ENCODE data around the gene VGLL4.
"Not testable (repeated sequence)": the region's sequence is repeated elsewhere in the genome, so short reads cannot be mapped to it uniquely, and the experiment has no call there.

DNA sequence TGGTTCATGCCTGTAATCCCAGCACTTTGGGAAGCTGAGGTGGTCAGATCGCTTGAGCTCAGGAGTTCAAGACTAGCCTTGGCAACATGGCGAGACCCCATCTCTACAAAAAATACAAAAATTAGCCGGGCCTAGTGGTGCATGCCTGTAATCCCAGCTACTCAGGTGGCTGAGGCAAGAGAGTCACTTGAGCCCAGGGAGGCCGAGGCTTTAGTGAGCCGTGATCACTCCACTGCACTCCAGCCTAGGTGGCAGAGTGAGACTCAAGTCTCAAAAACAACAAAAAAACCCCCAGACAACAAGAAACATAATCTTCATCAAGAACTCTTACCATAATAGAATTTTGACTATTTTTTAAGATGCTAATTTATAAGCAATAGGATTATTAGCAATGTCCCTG, 117.6 kb downstream of the VGLL4 start:
- not testable (repeated sequence) for TF ChIP-seq EZH2 (IDR thresholded peaks at IDR 0.05; ENCODE audit: low read length, unreplicated experiment); EZH2phosphoT487 (IDR thresholded peaks at IDR 0.05; ENCODE audit: borderline replicate concordance, low read length)
- TF ChIP-seq, protein P1, sequence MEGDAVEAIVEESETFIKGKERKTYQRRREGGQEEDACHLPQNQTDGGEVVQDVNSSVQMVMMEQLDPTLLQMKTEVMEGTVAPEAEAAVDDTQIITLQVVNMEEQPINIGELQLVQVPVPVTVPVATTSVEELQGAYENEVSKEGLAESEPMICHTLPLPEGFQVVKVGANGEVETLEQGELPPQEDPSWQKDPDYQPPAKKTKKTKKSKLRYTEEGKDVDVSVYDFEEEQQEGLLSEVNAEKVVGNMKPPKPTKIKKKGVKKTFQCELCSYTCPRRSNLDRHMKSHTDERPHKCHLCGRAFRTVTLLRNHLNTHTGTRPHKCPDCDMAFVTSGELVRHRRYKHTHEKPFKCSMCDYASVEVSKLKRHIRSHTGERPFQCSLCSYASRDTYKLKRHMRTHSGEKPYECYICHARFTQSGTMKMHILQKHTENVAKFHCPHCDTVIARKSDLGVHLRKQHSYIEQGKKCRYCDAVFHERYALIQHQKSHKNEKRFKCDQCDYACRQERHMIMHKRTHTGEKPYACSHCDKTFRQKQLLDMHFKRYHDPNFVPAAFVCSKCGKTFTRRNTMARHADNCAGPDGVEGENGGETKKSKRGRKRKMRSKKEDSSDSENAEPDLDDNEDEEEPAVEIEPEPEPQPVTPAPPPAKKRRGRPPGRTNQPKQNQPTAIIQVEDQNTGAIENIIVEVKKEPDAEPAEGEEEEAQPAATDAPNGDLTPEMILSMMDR (conservative IDR thresholded peaks at IDR 0.05; ENCODE audit: low read depth, low read length) = not testable (repeated sequence)

Measured in PC-3 (cell line).